ENCODE results near the gene SGO2.

DNA sequence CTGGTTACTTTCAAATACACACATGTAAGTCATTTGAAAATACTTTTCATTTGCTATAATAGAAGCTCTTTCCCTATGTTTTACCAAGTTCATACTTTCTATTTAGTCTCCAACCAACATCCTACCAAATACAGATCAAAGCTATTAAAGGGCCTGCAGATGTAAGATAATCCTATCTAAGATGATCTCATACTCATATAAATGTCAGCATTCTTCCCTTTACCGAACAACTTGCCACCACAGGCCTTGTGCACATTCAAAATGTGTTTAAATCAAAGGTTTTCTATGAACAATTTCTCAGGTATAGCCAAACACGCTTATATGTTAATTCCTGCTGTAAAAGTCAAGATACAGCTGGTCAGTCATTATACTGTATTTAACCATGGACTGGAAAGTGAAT lies 39.5 kb upstream of the SGO2 start:
- TF ChIP-seq CTCF (IDR thresholded peaks at IDR 0.05) (no peak), EP300 (IDR thresholded peaks at IDR 0.05) (no peak), POLR2AphosphoS5 (IDR thresholded peaks at IDR 0.05) (no peak), POLR2A (IDR thresholded peaks at IDR 0.05; ENCODE audit: low read depth) (no peak)
